WERI-Rb-1 (cell line): ENCODE measurements around the gene PPP1CC.

Experiments used
- DNase-seq: peaks from one replicate; pipeline ENCODE4 v3.0.0-alpha.2; 2020
- H3K27ac ChIP-seq: fragments of 250-450 bp; sonication (Bioruptor Pico); 2 replicates; pipeline ENCODE4 v1.5.1; 2020; ENCODE audit warnings: mild to moderate bottlenecking, moderate library complexity
- H3K27me3 ChIP-seq: fragments of 250-450 bp; sonication (Bioruptor Pico); 2 replicates; pipeline ENCODE4 v1.5.1; 2021; ENCODE audit warnings: mild to moderate bottlenecking, low read depth, moderate library complexity; ENCODE audit not compliant: insufficient read depth, severe bottlenecking
- H3K36me3 ChIP-seq: fragments of 250-450 bp; sonication (Bioruptor Pico); 2 replicates; pipeline ENCODE4 v1.5.1; 2020; ENCODE audit warnings: mild to moderate bottlenecking, moderate library complexity
- H3K4me3 ChIP-seq: 2 replicates; pipeline ENCODE4 v1.5.1; 2011; ENCODE audit warnings: low read depth, mild to moderate bottlenecking, control low read depth, low read length
- H3K9me3 ChIP-seq: fragments of 250-450 bp; sonication (Bioruptor Pico); 2 replicates; pipeline ENCODE4 v1.5.1; 2021; ENCODE audit warnings: mild to moderate bottlenecking, moderate library complexity; ENCODE audit not compliant: severe bottlenecking
- CTCF ChIP-seq: IDR thresholded peaks from 2 replicates; pipeline ENCODE4 v1.5.1; 2011; ENCODE audit warnings: low read depth, mild to moderate bottlenecking, control low read depth, inconsistent platforms, low read length

The PPP1CC gene

DNA sequence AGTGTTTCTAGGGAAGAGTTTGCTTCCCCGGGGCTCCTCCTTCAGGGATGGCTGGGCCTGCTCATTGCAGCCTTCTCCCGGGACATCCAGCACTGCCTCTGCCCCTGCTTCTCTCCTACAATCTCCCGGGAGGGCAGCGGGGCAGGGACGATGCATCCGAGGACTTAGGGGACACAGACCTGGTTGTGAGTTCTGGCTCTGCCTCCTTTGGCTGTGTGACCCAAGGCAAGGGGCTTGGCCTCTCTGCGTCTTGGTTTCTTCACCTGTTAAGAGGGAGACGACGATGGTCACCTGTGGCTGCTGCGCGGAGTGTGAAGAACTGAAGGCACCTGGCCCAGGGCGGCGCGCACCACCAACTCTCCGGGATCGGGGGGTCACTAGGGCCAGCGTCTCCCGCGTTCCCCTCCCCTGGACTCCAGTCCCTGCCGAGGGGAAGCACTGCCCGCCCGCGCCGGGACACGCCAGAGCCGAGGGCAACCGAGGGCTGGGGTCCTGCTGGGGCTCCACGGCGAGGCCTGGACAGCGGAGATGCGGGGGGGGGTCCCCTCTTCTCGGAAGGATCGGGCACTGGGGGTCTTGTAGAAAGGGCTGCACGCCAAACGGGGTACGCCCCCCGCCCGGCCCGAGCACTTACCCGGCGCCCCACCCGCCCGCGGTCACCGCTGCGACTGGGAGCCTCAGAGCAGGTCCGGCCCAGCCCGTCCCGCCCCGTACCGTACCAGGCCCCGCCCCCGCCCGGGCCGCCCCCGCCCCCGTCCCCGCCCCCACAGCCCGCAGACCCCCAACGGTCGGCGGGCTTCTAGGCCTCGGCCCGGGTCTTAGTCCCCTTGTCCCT lies 54.0 kb downstream of the PPP1CC start, which contains the start of gene HVCN1:
HVCN1 (minus strand) TSS at position 670 of the 835 bp plus-strand sequence. CDS start 5,870 bp downstream, outside the sequence.
- DNase-seq = no peak
- Histone ChIP-seq H3K36me3 (no peaks in the 10 kb centered on the region), H3K9me3 (peaks cover 3% of the 10 kb centered on the region), H3K27me3 (no peaks in the 10 kb centered on the region), H3K4me3 (no peak within 1 kb of the TSS), H3K27ac (peak within 1 kb of the TSS; percentile 34)
- TF ChIP-seq CTCF = no peak

GRCh38 chr12:110687396-110688169 lies 55.1 kb downstream of the PPP1CC start:
- Histone ChIP-seq H3K4me3 (no peak overlapping the region), H3K27ac (no peak overlapping the region), H3K36me3 (no peaks in the 10 kb centered on the region), H3K9me3 (peaks cover 3% of the 10 kb centered on the region), H3K27me3 (no peaks in the 10 kb centered on the region)
- TF ChIP-seq CTCF = no peak
- DNase-seq = no peak

- TF ChIP-seq CTCF = no peak
- H3K27ac ChIP-seq = no peak overlapping the region
- H3K27me3 ChIP-seq = no peaks in the 10 kb centered on the region
- H3K4me3 ChIP-seq = no peak overlapping the region
- no peaks in the 10 kb centered on the region for H3K36me3 ChIP-seq
- no peak for DNase-seq
- H3K9me3 ChIP-seq = peaks cover 3% of the 10 kb centered on the region
Observed at GRCh38 chr12:110686294-110686903, 56.3 kb downstream of the PPP1CC start.

DNA sequence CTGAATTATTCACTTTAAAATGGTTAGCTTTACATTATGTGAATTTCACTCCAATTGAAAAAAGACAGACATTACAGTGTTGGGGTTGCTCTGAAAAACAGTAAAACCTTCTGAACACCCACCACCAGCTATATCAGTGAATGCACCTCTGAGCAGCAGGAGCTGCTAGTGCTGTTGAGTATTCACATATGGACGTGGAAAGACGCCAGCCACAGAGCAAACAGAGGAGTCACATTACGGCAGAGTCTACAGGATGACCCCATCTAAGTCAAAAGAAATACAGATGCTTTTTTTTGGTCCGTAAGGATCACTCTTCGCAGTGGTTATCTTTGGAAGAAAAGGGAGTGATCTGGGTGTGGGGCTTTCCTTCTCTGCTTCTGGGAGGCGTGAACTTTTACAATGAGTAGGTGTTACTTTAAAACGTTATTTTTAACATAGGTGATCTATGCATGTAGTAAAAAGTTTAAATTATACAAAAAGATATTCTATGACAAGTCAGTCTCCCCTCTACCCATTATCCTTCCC lies 58.3 kb downstream of the PPP1CC start:
- no peak overlapping the region for H3K27ac ChIP-seq
- H3K4me3 ChIP-seq = no peak overlapping the region
- H3K36me3 ChIP-seq = no peaks in the 10 kb centered on the region
- peaks cover 3% of the 10 kb centered on the region for H3K9me3 ChIP-seq
- DNase-seq = no peak
- no peaks in the 10 kb centered on the region for H3K27me3 ChIP-seq
- TF ChIP-seq CTCF = no peak

GRCh38 chr12:110683888-110684287 lies 58.8 kb downstream of the PPP1CC start:
- no peak for DNase-seq
- Histone ChIP-seq H3K9me3 (peaks cover 3% of the 10 kb centered on the region), H3K27ac (no peak overlapping the region), H3K27me3 (no peaks in the 10 kb centered on the region), H3K36me3 (no peaks in the 10 kb centered on the region), H3K4me3 (no peak overlapping the region)
- TF ChIP-seq CTCF = no peak
